ENCODE measurements around the gene FOSB. TPM values are rescaled to one million over a fixed set of nuclear protein-coding genes. Genes with fewer than 3 reads are reported as not detected.

The FOSB gene
- total and polyA plus RNA-seq, 4 donors = 7.9 to 24.2 (median 16.4) TPM

DNA sequence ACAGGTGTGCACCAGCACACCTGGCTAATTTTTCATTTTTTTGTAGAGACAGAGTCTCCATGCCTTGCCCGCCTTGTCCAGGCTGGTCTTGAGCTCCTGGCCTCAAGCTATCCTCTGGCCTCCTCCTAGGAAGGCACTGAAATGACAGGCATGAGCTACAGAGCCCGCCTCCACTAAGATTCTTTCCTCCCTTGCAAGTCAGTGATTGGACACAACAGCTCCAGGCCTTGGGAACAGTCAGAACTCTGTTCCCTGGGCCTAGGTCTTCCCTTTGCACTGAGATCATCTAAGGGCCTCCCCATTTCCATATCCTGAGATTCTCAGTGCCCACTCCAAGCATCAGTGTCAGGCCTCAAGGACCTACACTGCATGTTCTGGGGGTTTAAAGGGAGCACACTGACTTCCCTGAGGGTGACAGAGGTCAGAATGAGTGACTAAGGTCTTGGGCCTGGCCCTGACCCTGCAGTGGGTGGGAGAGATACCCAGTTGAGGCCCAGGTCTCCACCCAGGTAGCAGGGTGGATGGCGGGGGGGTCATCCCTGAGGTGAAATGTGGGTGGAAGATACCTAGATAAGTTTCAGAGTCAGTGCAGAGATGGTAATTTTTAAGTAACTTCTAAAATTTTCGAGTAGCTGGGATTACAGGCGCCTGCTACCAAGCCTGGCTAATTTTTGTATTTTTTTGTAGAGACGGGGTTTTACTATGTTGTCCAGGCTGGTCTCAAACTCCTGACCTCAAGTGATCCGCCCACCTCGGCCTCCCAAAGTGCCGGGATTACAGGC is 26.7 kb upstream of the FOSB start:
- DNase-seq (no peak), ATAC-seq (ENCODE audit: insufficient read depth, low FRiP score) (no peak)
- no peak overlapping the region for H3K4me3 ChIP-seq
- no peaks in the 10 kb centered on the region for H3K36me3 ChIP-seq (ENCODE audit: control insufficient read depth in 4 of 4, insufficient read depth in 4 of 4, low read length in 4 of 4)
- 92 to 94% methylated on average over 9 of the region's 9 CpGs for WGBS, 2 donors
- H3K9ac ChIP-seq (ENCODE audit: insufficient read depth in 1 of 2, low read length in 2 of 2) = no peak overlapping the region
- peaks cover 5 to 18% (median 8%) of the 10 kb centered on the region in 5 donors for H3K4me1 ChIP-seq (ENCODE audit: control insufficient read depth in 5 of 5, insufficient read depth in 5 of 5, low read length in 5 of 5)
- TF ChIP-seq, protein P1, sequence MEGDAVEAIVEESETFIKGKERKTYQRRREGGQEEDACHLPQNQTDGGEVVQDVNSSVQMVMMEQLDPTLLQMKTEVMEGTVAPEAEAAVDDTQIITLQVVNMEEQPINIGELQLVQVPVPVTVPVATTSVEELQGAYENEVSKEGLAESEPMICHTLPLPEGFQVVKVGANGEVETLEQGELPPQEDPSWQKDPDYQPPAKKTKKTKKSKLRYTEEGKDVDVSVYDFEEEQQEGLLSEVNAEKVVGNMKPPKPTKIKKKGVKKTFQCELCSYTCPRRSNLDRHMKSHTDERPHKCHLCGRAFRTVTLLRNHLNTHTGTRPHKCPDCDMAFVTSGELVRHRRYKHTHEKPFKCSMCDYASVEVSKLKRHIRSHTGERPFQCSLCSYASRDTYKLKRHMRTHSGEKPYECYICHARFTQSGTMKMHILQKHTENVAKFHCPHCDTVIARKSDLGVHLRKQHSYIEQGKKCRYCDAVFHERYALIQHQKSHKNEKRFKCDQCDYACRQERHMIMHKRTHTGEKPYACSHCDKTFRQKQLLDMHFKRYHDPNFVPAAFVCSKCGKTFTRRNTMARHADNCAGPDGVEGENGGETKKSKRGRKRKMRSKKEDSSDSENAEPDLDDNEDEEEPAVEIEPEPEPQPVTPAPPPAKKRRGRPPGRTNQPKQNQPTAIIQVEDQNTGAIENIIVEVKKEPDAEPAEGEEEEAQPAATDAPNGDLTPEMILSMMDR (IDR thresholded peaks at IDR 0.05; ENCODE audit: control extremely low read depth, extremely low read depth) = no peak
- no peaks in the 10 kb centered on the region for H3K27me3 ChIP-seq (ENCODE audit: control insufficient read depth in 3 of 3, insufficient read depth in 3 of 3, low read length in 2 of 3)
- no peak overlapping the region for H3K27ac ChIP-seq (ENCODE audit: low read depth in 1 of 2, low read length in 1 of 2)
- H3K9me3 ChIP-seq (ENCODE audit: control insufficient read depth in 4 of 4, insufficient read depth in 3 of 4, low read length in 3 of 4) = no peaks in the 10 kb centered on the region

DNA sequence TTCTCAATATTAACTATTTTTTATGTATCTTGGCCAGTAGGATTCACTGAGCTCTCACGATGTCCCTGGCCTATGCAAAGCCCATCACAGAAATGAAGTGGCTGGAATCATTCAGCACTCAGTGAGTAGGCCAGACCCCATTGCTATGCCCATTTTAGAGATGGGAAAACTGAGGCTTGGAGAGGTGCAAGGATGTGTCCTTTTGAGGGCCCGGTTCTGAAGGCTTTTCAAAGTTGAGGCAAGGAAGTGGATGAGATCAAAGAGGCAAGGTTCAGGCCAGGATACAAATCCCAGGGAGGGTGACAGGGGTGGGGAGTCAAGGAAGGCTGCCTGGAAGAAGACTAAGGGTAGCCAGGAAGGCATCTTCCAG is 25.4 kb upstream of the FOSB start:
- Histone ChIP-seq H3K4me1 (ENCODE audit: control insufficient read depth in 5 of 5, insufficient read depth in 5 of 5, low read length in 5 of 5) (peaks cover 5 to 18% (median 8%) of the 10 kb centered on the region in 5 donors), H3K9ac (ENCODE audit: insufficient read depth in 1 of 2, low read length in 2 of 2) (no peak overlapping the region), H3K36me3 (ENCODE audit: control insufficient read depth in 4 of 4, insufficient read depth in 4 of 4, low read length in 4 of 4) (no peaks in the 10 kb centered on the region), H3K9me3 (ENCODE audit: control insufficient read depth in 4 of 4, insufficient read depth in 3 of 4, low read length in 3 of 4) (no peaks in the 10 kb centered on the region), H3K27ac (ENCODE audit: low read depth in 1 of 2, low read length in 1 of 2) (peak overlapping the region in 1 of 2 donors; percentile 98), H3K27me3 (ENCODE audit: control insufficient read depth in 3 of 3, insufficient read depth in 3 of 3, low read length in 2 of 3) (no peaks in the 10 kb centered on the region), H3K4me3 (no peak overlapping the region)
- DNase-seq (peak in 1 of 3 donors; percentile 34), ATAC-seq (ENCODE audit: insufficient read depth, low FRiP score) (no peak)
- 76 to 82% methylated on average over 2 of the region's 2 CpGs for whole genome bisulfite sequencing, 2 donors
- TF ChIP-seq, protein P1 (IDR thresholded peaks at IDR 0.05; ENCODE audit: control extremely low read depth, extremely low read depth) = no peak

DNA sequence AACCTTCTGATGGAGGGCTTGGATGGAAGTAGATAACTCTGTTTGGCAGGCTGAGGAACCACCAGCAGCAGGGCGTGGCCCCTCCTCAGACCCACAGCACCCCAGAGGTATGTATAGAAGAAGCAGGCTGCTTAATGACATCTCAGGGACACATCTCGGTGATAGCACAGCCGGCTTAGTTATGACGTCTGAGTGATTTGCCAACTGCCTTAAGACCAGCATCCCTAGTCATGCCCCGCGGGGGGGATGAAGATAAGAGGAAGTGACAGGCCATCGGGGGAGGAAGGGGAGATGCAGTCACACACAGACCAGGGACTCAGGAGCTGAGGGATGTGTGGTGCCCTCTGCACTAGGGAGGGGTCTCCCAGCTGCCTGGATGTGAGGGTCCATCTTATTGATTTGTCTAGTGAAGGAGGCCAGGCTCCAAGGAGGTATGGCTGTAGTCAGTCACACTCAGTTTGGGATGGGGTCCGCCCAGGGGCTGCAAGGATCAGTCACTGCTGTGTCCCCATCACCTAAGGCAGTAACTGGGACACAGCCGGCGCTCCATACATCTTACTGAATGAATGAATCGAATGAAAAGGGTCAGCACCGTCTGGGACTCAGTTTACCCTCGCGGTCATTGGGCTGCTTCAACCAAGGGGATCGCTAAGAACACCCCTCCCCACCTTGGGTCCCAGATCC is 24.9 kb upstream of the FOSB start:
- ATAC-seq (ENCODE audit: insufficient read depth, low FRiP score) = no peak
- TF ChIP-seq, protein P1 (IDR thresholded peaks at IDR 0.05; ENCODE audit: control extremely low read depth, extremely low read depth) = no peak
- H3K9me3 ChIP-seq (ENCODE audit: control insufficient read depth in 4 of 4, insufficient read depth in 3 of 4, low read length in 3 of 4) = no peaks in the 10 kb centered on the region
- H3K4me1 ChIP-seq (ENCODE audit: control insufficient read depth in 5 of 5, insufficient read depth in 5 of 5, low read length in 5 of 5) = peaks cover 5 to 18% (median 8%) of the 10 kb centered on the region in 5 donors
- peak; percentile 64 to 75 (median 70) for DNase-seq
- H3K4me3 ChIP-seq = no peak overlapping the region
- H3K9ac ChIP-seq (ENCODE audit: insufficient read depth in 1 of 2, low read length in 2 of 2) = peak overlapping the region in 1 of 2 donors; percentile 65
- WGBS, 2 donors = 7 to 13% methylated on average over 15 of the region's 15 CpGs
- H3K27me3 ChIP-seq (ENCODE audit: control insufficient read depth in 3 of 3, insufficient read depth in 3 of 3, low read length in 2 of 3) = no peaks in the 10 kb centered on the region
- H3K27ac ChIP-seq (ENCODE audit: low read depth in 1 of 2, low read length in 1 of 2) = peak overlapping the region; percentile 64 to 98
- no peaks in the 10 kb centered on the region for H3K36me3 ChIP-seq (ENCODE audit: control insufficient read depth in 4 of 4, insufficient read depth in 4 of 4, low read length in 4 of 4)

Measured in lung (tissue), 12 donors.